Measurements from ENCODE around the gene ADCY3.

The ADCY3 gene

DNA sequence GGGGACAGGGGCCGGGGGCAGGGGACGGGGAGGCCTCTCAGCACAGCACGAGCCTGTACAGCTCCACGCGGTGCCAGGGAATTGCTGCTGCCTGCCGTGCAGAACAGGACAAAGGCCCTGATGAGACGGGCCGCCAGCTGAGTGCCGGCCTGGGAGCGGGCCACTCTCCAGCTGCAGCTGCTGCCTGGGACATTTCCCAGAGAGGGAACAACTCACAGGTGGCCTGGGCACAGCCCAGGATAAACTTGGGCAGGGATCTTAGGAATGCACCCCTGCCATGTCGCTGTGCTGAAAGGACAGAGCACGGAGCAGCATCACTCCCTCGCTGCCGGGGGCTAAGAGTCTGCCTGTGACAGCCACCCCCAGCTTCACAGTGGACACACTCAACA is 88.0 kb downstream of the ADCY3 start:
- DNase-seq (ENCODE audit: low read depth in 2 of 2, low spot score in 1 of 2), result no peak

DNA sequence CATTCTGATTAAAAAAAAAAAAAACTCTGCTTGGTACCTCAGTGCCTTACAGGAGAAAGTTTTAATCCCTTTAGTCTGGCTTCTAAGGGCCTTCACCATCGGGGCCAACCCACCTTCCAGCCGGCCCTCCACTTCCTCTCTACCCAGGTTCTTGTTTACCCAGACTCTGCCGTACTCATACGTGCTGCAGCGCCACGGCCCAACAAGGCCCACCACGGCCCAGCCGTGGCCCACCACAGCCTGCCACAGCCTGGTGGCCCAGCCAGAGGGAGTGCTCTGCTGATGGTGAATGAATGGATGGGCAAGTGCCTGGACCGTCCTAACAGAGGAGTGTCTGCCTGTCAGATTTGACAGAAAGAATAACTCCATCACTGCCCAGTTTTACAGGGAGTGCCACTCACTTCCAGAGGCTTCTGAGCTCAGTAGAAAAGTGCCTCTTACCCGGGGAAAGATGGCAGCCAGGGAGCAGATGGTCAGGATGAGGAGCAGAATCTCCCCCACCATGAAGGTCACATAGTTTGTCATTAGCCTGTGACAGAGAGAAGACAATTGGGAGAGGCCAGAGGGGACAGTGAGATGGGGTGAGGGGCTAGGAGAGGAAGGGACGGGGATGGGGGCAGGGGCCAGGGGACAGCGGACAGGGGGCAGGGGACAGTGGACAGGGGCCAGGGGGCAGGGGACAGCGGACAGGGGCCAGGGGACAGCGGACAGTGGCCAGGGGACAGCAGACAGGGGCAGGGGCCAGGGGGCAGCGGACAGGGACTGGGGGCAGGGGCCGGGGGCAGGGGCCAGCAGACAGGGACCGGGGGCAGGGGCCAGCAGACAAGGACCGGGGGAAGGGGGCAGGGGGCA is 88.6 kb downstream of the ADCY3 start:
- no peak for DNase-seq (ENCODE audit: low read depth in 2 of 2, low spot score in 1 of 2)

DNA sequence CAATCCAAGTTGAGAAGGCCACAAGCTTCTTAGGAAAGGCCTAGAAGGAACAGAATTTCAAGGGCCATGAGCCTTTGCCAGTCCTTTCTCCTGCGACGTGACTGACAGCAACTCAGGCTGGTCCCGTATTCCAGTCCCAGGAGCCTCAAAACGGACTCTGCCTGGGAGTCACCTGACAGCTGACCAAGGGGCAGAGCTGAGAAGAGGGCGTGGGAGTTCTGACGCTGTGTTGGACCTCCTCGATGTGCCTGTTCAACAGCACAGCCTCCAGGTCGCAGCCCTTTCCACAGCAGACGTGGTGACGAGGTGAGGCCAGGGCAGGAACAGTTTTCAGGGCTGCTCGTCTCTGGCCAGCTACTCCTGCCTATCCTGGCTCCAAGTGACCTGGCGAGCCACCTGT is 89.3 kb downstream of the ADCY3 start:
- no peak for DNase-seq (ENCODE audit: low read depth in 2 of 2, low spot score in 1 of 2)

DNA sequence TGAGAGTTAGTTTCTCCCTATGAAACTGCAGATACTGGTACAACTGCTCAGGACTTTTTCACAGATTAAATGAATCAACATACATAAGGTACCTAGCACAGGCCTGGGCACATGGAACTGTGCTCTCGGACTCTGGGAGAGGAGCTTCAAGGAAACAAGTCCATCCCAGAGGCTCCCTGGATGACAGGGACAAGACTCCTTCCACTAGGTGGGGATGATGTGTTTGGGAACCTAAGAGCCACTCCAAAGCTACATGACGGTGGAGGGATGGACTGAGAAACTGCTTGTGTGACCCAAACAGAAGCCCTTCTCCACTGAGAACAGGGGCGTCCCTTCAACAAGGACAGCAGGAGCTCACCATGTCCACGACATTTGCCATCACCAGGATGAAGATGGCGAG is 89.7 kb downstream of the ADCY3 start:
- DNase-seq (ENCODE audit: low read depth in 2 of 2, low spot score in 1 of 2), result no peak

DNA sequence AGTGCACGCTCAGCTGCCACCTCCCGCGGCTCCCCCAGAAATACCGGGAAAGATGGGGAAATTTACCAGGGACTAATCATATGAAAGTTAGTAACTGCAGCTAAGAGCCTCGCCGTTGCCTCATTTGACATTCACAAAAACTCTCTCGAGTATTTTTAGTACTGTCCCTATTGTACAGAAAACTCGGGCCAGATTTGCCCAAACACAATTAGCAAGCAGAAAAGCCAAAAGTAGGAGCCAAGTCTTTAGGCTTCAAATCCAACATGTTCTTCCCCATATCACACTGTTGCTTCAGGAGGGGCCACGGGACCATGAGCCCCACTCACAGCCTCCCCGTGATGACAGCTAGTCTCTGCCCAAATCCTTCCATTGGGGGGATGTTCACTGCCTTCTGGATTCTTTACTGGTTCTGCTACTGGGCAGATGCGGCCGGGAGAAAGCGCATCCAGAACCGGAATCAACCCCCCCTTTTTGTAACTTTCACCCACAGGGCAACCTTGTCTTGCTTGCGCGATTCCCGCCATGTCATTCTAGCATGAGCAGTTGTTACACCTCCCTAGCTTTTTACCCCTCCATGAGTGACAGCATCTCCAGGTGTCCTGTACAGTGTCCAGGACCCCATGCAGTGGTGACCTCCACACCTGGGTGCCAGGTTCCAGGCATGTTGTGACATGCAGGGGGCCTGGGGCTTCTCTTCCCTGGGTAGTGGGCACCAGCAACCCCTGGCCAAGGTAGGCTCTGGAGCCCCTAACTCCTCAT is 91.6 kb downstream of the ADCY3 start:
- DNase-seq (ENCODE audit: low read depth in 2 of 2, low spot score in 1 of 2), result no peak

DNA sequence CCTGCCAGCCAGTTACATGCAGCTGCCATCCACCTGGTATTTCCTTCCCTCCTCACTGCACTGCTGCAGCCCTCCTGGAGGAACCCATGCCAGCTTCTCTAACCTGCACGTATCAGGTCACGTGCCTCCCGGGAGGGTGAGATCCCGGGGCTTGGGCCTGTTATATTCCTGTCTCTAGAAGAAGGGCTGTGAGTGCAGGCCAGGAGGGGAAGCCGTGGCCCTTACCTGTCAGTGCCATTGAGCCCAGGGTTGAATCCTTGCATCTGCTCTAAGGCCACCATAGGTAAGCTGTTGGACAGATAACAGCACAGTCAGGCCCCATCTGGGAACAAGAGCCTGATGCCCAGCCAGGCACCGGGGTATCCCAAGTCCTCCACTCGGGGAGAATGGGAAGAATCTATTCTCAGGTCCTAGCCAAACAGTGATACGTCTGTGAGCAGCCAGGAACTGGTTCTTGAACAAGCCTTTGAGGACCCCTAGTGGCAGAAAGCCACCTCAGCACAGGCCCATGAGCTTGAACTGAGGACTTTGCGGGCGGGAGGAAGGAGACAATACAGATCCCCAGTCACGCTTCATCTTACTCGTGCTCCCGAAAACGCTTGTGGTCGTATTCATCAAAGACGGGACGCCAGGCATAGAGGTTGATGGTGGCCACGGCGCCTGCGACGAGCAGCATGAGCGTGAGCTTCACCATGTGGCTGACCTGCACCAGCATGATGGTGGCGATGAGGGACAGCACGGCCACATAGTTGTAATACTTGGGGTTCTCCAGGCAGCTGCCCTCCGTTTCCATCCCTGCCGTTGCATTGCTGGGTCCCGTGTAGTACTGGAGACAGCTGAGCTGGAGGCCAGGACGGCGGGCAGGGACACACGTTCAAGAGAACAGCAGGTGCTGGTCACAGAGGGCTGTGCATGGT is 92.5 kb downstream of the ADCY3 start:
- DNase-seq (ENCODE audit: low read depth in 2 of 2, low spot score in 1 of 2), result peak; percentile 25 to 49

DNA sequence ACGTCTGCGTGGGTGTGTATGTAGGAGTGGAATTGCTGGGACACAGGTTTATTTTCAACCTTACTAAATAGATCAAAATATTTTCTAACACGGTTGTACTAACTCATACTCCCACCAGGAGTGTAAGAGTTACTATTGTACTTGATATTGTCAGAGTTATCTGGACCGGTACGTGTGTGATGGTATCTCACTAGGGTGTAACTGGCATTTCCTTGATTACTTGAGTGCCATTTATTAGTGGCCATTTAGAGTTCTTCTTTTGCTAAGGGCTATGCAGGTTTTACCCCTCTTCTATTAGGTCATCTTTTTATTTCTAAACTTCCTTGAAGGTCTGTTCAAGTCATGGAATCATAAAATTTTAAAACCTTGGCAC is 93.3 kb downstream of the ADCY3 start:
- no peak for DNase-seq (ENCODE audit: low read depth in 2 of 2, low spot score in 1 of 2)

DNA sequence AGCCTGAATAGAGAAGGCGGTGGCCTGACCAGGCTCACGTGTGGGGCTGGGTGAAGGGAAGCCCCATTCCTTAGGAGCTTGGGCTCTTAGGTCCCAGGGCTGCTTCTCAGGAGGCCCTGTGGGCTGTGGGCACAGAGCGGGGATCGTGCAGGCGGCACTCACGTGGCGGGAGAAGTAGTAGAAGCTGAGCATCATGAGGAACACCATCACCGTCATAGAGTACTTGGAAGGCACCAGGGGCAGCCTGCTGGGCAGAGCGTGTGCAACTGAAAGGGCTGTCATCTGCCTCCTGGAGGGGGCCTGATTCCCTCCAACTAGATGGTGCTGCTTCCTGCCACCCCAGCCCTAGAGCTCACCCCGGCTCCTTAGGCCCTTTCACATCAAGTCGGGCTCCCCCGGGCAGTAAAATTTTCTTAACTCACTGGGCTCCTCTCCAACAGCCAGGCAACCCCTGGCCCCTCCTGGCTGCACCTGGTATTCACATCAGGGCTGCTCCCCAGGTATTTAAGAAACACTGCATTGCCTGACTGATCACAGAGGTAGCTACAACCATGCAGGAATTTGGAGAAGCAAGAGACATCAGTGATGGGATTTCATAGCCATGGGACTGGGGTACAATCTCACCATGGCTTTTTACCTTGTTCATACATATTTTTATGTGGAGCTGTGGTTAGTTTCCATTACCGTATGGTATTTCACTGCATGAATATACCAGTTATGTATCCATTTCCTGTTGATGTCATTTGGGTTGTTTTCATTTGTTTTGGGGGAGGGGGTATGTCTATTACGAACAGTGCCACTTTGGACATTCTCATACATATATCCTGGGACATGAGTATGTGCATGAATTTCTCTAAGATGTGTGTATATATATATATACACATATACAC is 93.9 kb downstream of the ADCY3 start:
- no peak for DNase-seq (ENCODE audit: low read depth in 2 of 2, low spot score in 1 of 2)

DNA sequence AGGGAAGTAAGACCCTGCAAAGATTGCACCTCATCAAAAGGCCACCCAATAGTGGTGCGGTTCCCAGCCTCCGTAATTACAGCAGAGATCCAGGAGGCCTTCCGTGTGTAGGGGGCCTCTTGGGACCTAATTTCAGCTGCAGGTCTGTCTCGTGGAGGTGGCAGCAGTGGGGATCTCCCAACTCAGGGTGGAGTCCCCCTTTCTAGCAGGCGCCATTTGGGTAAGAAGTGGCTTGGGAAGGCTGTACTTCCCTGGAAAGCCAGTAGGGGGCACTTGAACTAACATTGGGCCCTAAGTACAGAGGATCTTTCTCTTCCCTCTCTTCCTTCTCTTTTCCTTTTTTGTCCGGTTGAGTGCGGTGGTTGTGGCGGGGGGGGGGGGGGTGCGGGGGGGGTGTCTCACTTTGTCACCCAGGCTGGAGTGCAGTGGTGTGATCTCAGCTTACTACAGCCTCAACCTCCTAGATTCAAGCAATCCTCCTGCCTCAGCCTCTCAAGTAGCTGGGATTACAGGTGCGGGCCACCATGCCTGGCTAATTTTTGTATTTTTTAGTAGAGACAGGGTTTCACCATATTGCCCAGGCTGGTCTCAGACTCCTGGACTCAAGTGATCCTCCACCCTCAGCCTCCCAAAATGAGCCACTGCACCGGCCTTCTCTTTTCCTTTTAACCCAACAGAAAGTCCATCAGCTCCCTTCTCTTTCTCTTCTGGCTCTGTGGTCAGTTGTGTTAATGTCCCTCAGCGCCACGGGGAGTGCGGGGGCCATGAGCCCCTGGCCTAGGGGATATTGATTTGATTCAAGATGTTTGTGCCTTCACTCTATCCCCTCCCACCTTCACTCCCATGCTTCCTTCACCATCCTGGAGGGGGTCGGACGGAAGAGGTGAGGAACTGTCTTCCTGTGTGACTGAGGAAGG is 94.8 kb downstream of the ADCY3 start:
- no peak for DNase-seq (ENCODE audit: low read depth in 2 of 2, low spot score in 1 of 2)

DNA sequence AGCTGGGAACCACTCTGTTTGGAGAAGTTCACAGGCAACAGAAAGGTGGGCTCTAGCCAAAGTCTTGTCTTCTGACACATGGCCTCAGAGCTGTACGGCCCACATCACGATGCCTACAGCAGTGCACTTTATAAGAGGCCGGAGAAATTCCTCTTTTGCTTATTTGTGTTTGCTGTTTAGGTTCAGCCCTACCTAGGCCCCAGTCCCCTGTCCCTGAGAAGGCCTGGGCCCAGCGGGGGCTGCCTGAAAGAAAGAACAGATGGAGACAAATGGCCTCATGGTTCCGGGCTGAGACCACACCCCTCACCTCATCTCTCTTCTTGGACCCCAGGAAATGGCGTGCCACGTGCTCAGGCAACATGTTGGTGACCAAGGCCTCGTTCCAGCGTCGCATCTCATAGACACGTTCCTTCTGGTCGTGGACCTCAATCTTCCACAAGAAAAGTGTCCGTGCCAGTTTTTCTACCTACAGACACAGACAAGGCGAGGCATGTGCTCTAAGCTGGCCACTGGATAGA is 95.9 kb downstream of the ADCY3 start:
- DNase-seq (ENCODE audit: low read depth in 2 of 2, low spot score in 1 of 2), result no peak

DNA sequence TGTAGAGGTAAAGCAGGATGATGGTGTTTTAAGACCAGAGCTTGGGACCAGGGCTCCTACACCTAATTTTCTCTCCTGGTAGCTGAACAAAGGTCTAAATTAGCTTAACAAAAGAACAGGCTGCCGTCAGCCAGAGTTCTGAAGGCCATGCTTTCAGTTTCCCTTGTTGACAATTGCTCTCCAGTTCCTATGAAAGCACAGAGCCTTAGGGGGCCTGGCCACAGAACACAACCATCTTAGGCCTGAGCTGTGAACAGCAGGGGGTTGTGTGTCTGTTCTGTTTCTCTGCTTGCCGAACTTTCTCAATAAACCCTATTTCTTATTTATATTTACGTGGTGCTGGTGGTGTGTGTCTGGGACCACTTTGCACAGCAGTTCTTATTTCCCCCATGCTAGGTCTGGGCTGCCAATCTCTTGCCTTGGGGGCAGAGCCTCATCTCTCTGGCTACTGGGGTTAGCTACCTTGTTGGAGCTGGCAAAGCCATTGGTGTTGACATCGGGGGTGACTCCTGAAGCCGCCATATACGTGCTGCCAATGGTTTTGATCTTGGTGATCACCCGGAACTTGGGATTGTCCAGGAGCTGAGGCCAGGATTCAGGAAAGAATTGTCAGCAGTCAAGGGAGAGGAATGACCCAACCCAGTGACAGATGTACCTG is 97.9 kb downstream of the ADCY3 start:
- no peak for DNase-seq (ENCODE audit: low read depth in 2 of 2, low spot score in 1 of 2)

DNA sequence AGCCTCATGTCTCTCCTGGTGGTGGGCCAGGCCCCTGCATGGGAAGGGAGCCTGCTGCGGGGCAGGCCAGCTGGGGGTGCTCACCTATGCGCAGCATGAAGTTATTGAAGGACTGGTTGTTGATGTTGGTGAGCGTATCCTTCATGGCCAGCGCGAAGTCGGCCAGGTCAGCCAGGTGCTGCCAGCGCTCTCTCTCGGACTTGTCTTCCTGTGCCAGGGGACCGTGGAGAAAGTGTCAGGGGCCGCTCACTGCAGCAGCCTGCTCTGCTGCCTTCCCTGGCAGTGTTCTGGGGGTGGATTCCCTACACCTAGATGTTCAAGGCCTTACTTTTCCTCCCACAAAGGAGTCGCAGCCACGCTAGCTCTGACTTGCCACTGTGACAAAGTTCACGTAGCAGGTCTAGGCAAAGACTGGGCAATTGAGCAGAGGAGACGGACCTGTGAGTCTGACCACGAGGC is 98.6 kb downstream of the ADCY3 start:
- DNase-seq (ENCODE audit: low read depth in 2 of 2, low spot score in 1 of 2), result no peak

DNA sequence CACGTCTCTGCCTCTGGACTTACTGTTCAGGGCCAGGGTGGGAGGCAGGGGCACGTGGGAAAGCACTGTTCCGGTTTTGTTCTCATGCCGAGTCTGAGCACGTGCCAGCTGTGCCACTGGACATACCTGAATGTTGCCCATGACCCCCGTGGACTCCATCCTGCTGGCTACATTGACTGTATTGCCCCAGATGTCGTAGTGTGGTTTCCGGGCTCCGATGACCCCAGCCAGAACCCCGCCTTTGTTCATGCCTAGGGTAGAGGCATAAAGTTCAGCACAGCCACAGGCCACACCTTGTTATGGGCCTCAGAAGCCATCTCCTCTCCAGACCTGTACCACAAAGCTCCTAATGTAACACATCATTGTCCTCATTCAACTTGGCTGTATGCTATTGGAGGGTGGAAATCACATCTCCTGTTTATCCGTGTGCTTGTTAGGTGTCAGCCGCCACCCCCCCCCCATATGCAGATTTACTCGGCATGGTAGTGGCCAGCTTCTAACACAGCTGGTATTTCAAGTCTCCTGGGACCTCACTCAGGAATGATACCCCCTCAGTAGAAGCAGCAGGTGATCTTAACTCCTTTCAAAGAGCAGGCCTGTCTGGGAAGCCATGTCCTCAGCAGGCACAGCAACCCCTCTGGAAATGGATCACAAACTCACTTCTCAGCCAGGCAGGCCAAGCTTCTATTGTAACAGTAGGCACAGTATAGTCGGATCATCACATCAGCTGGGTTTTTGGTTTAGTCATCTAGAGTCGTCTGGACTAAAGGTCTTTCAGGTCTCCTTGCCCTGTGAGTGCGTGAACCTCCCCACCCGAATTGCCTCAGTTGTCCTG is 99.2 kb downstream of the ADCY3 start:
- no peak for DNase-seq (ENCODE audit: low read depth in 2 of 2, low spot score in 1 of 2)

DNA sequence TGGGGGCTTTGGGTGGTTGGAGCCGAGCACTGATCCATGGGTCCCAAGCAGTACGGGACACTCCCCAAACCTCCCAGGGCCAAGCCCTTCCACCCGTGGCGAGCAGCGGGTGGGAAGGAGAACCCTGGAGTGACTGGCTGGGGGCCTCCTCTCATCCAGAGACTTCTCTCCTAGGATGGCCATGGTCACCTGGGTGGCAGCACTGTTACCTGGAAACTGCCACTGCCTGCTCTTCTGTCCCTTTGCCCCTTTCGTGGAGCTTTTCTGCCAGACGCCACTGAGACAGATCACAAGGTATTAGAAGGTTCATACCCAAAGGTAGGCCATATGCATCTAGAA is 99.9 kb downstream of the ADCY3 start:
- no peak for DNase-seq (ENCODE audit: low read depth in 2 of 2, low spot score in 1 of 2)

DNA sequence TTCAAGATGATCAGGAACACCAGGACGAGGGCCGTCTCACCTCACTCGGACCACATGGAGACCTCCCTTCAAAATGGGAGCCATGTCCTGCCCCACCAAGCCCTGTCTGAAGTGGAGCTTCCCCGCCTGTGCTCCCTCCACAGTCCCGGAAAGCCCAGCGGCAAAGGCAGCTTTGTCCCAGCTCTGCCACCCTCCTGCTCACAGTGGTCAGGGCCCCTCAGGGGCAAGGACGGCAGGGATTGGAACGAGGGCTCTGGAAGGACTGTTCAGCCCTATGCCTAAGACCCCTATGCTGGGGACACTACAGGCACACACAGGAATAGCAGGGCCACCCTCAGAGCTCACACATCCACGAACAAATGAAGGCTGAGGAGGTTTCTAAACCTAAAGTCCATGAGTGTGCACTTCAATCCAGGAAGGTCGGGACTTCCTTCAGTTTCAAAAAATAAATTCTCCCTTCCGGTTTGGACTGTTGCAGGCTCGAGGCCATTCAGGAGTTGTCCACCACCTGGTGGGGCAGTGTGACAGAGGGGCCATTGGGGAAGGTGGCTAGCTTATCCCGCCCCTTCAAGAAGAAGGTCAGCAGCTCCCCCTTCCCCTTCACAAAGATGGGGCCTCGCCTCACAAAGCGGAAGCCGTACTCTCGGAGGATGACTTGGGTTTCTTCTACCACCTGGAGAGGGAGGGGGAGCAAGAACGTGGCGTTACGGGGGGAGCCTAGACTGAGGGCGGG is 100.4 kb downstream of the ADCY3 start:
- no peak for DNase-seq (ENCODE audit: low read depth in 2 of 2, low spot score in 1 of 2)

DNA sequence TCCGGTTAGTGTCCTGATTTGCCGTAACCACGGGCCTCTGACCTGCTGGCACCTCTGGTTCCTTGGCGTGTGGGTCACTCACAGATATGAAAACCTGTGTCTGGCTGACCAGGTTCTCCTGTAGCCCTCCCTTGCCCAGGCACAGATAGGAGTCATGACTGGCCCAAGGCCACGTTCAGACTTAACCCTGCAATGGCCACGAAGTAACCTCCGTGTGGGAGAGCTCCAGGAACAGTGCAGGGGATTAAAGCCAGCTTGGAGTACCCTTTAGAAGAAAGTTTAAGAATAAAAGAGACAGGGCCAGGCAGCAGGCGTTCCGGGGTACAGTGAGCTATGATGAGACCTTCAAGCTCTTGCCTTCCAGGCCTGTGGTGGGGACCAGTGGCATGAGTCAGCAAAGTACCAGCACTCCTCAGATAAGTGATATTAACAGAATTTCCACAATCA is 101.3 kb downstream of the ADCY3 start:
- DNase-seq (ENCODE audit: low read depth in 2 of 2, low spot score in 1 of 2), result no peak

DNA sequence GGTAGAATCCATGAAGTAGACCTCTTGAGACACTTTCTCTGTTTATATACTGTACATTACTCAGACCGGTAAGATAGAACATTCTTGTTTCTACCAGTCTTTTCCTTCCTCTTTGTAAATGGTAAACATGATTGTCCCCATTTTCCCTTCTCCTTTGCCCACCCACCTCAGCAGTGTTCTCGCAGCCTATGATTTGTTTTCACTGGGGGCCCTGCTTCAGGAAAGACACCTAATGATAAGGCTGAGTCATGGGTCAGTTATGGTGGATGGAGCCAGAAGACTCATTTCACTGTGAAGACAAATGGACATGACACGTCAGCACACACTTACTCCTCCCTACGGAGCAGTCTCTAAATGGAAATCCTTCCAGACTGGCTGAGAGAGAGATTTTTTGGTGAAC is 103.2 kb downstream of the ADCY3 start:
- no peak for DNase-seq (ENCODE audit: low read depth in 2 of 2, low spot score in 1 of 2)
